ENCODE measurements around the gene MYOF.
"Not testable (repeated sequence)": the region's sequence is repeated elsewhere in the genome, so short reads cannot be mapped to it uniquely, and the experiment has no call there.

Gene MYOF

GRCh38 chr10:93481637-93482144 lies 443 bp downstream of the MYOF start:
- DNase-seq, result no peak

DNA sequence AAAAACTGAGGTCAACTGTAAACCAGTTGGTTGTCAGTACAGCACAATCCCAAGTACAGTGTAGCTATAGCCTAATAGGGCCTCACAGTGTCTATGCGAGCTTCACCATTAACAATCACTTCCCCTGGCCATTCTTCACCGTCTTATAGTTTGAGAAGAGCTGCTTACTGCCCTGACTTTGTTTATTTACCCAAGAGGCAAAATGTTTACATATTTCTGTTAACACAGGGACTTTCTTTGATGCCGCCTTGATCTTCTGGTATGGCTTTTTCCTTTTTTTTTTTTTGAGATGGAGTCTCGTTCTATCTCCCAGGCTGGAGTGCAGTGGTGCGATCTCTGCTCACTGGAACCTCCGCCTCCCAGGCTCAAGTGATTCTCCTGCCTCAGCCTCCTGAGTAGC lies 3.3 kb downstream of the MYOF start:
- no peak for DNase-seq

DNA sequence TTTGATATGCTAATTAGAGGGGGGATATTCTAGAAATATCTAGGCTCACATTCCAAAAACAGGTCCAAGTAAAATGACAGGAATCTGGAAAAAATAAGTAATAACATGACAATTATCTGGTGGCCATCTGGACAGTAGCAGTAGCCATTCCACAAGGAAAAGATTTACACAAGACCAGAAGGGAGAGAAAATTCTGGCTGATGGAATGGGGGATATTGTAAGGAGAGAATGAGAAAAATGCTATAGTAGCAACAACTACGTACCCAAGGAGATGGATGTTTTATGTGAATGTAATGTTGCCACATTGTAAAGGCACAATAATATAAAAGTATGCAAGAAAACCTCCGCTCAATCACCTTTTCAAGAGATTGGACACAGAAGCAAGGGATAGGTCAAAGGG lies 5.4 kb downstream of the MYOF start:
- DNase-seq, result no peak

GRCh38 chr10:93475871-93476270 lies 6.3 kb downstream of the MYOF start:
- DNase-seq, result no peak

DNA sequence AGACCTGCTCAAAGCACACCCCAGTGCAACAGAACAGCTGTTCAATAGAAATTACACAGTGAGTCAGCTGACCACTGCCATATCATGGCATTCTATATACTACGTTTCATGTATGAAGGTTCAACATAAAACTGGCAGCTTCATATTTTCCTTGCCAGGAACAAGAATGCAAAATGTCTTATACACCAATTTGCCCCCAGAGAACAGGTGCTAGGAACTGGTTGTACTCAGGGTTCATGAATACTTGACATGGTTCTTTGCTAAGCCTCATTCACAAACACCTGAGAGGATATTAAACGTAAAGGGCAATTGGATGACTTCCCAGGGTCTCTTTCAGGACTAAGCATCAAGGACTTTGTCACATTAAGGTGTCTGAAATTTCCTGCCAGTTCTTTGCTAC lies 6.9 kb downstream of the MYOF start:
- DNase-seq, result no peak

GRCh38 chr10:93473804-93474472 lies 8.2 kb downstream of the MYOF start:
- no peak for DNase-seq

DNA sequence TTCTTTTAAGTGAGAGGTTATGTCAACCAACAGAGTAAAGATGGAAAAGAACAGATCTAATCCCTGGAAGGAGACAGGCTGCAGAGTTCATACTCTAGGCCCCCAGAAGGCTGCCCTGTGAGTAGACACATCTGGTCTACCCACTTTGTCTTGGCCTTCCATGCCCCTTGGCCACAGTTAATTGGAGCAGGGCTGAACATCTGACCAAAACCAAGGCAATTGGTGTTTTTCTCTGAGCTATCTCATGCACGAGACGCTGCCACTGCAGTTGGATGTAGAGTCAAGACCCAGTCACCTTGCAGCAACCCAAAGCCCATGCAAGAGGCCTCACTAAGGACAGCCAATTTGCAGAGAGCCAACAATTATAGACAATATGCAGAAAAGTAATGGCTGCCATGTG lies 9.0 kb downstream of the MYOF start:
- DNase-seq, result no peak

DNA sequence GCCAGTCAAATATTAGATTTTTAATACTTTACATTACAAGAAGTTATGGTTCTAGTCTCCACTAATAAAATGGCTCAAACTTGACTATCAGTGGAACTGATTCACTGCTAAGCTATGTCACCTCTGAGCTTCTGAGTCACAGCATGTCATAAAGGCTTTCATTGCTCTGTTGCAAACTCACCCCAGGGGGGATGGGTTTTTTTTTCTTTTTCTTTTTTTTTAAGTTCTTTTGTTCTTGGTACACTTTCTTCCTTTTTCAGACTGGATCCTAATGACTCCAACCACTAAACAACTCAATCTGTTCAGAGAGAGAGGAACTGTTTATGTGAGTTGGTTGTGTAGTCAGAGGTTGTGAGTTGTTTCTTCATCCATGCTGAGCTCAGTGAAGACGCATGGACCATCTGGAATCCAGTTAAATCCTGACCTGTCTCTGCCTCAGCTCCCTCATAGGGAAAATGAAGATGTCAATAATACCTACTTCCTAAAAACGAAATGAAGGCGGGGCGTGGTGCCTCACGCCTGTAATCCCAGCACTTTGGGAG lies 11.0 kb downstream of the MYOF start:
- no peak for DNase-seq

GRCh38 chr10:93469454-93469853 lies 12.7 kb downstream of the MYOF start:
- DNase-seq, result no peak

GRCh38 chr10:93468461-93469213 lies 13.5 kb downstream of the MYOF start:
- DNase-seq, result no peak

GRCh38 chr10:93467635-93468034 lies 14.5 kb downstream of the MYOF start:
- DNase-seq, result not testable (repeated sequence)

GRCh38 chr10:93465806-93466675 lies 16.1 kb downstream of the MYOF start:
- no peak for DNase-seq

GRCh38 chr10:93464776-93465388 lies 17.3 kb downstream of the MYOF start:
- no peak for DNase-seq

DNA sequence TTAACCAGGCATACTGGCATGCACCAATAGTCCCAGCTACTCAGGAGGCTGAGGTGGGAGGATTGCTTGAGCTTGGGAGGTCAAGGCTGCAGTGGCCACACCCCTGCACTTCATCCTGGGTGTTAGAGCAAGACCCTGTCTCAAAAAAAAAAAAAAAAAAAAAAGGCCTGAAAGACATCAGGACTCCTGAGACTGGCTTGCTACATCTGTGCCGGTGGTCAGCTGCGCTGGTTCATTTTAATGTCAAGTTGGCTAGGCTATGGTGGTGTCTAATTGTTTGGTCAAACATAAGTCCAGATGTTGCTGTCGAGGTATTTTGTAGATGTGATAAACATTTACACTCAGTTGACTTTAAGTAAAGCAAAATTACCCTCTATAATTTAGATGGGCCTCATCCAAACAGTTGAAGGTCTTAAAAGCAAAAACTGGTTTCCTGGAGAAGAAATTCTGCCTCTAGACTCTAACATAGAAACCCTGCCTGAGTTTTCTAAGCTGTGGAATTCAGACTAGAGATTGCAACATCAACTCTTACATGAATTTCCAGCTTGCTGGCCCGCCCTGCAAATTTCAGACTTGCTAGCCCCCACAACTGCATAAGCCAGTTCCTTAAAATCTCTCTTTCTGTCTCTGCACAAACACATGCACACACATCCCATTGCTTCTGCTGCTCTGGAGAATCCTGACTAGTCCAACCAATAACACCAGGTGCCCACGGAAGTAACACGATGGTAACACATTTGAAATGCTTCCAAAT lies 18.2 kb downstream of the MYOF start:
- DNase-seq, result no peak

GRCh38 chr10:93462881-93463280 lies 19.3 kb downstream of the MYOF start:
- peak; percentile 30 for DNase-seq

- no peak for DNase-seq
Measured at GRCh38 chr10:93462371-93462770, 19.8 kb downstream of the MYOF start.

GRCh38 chr10:93461807-93462178 lies 20.3 kb downstream of the MYOF start:
- DNase-seq, result no peak

GRCh38 chr10:93461109-93461806 lies 20.9 kb downstream of the MYOF start:
- no peak for DNase-seq

DNA sequence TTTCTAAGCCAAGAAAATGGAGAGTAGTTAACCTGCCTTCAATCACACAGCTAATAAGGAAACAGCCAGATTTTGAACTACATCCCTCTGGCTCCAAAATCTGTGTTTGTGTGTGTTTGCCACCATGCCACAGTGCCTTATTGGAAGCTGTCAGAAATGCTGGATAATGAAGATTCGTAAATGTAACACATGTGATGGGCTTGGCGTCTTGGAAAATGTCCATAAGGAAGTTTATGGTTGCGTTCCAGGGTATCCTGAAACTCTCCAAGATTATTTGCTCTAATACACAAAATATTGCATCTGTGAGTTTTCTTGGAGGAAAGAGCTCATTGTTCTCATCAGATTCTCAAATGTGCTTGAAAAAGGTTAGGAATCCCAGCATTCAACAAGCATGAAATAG lies 22.7 kb downstream of the MYOF start:
- DNase-seq, result no peak

- DNase-seq, result no peak
Measured at GRCh38 chr10:93458821-93459257, 23.3 kb downstream of the MYOF start.

DNA sequence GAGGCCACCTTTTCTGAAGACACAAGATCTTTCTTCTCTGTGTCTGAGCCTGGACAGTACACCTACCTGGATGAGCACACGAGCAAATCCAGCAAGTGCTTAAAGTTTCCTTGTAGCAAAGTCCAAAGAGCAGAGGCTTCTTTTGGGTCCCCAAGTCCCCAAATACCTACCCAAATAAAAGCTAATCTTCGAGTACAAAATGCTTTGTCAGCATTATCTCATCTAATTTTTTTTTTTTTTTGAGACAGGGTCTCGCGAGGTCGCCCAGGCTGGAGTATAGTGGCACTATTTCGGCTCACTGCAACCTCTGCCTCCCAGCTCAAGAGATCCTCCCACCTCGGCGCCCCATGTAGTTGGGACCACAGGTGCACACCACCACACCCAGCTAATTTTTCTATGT lies 24.6 kb downstream of the MYOF start:
- no peak for DNase-seq
